ENCODE measurements around the gene CFAP99.

The CFAP99 gene

GRCh38 chr4:2390146-2390545 lies 28.6 kb upstream of the CFAP99 start:
- no peaks in the 10 kb centered on the region for H3K36me3 ChIP-seq (ENCODE audit: insufficient read depth)
- TF ChIP-seq, protein P1, sequence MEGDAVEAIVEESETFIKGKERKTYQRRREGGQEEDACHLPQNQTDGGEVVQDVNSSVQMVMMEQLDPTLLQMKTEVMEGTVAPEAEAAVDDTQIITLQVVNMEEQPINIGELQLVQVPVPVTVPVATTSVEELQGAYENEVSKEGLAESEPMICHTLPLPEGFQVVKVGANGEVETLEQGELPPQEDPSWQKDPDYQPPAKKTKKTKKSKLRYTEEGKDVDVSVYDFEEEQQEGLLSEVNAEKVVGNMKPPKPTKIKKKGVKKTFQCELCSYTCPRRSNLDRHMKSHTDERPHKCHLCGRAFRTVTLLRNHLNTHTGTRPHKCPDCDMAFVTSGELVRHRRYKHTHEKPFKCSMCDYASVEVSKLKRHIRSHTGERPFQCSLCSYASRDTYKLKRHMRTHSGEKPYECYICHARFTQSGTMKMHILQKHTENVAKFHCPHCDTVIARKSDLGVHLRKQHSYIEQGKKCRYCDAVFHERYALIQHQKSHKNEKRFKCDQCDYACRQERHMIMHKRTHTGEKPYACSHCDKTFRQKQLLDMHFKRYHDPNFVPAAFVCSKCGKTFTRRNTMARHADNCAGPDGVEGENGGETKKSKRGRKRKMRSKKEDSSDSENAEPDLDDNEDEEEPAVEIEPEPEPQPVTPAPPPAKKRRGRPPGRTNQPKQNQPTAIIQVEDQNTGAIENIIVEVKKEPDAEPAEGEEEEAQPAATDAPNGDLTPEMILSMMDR (conservative IDR thresholded peaks at IDR 0.05; ENCODE audit: low read depth, low read length), result no peak
- no peak overlapping the region for H3K9ac ChIP-seq
- H3K79me2 ChIP-seq (ENCODE audit: insufficient read depth, low read depth), result no peaks in the 10 kb centered on the region
- no peaks in the 10 kb centered on the region for H4K20me1 ChIP-seq (ENCODE audit: insufficient read depth)
- H3K4me2 ChIP-seq, result no peak overlapping the region
- H3K4me1 ChIP-seq (ENCODE audit: low read depth, poor library complexity, severe bottlenecking), result no peaks in the 10 kb centered on the region
- no peaks in the 10 kb centered on the region for H3K27me3 ChIP-seq (ENCODE audit: insufficient read depth, low read depth)
- no peak overlapping the region for H3K27ac ChIP-seq
- no peak overlapping the region for H3K4me3 ChIP-seq (IDR thresholded peaks at IDR 0.05; ENCODE audit: insufficient read depth, low read depth, low read length)
- H2AFZ ChIP-seq (ENCODE audit: low read depth), result no peak overlapping the region

DNA sequence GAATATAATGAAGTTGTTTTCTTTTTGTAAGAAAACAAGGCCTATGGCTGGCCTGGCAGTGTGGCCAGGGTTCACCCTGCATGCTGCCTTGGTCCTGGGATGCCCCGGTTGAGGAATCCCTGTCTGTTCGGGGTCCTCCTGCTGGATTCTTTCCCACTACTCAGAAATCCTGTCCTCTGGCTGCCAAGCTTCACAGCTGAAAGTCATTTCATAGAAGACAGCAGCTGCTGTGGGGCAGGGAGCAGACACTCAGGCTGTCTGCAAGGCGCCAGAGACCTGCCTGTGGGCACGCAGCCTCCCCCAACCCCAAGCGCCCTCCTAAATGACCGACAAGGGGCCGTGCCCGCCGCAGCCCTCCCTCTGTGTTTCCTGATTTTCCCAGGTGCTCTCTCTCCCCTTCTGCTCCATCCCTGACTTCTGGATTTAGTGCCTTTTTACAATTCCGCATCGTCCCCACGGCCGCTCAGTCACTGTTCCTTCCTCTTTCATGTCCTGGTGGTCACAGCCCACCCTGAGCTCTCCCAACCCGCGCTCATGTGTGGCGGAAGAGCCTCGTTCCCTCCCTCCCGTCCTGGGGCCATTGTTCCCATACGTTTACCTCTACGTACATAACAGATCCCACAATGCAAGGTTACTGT lies 27.9 kb upstream of the CFAP99 start:
- Histone ChIP-seq H3K27ac (no peak overlapping the region), H2AFZ (ENCODE audit: low read depth) (no peak overlapping the region), H4K20me1 (ENCODE audit: insufficient read depth) (no peaks in the 10 kb centered on the region), H3K36me3 (ENCODE audit: insufficient read depth) (no peaks in the 10 kb centered on the region), H3K9ac (no peak overlapping the region), H3K4me1 (ENCODE audit: low read depth, poor library complexity, severe bottlenecking) (no peaks in the 10 kb centered on the region), H3K79me2 (ENCODE audit: insufficient read depth, low read depth) (no peaks in the 10 kb centered on the region), H3K27me3 (ENCODE audit: insufficient read depth, low read depth) (no peaks in the 10 kb centered on the region), H3K4me3 (IDR thresholded peaks at IDR 0.05; ENCODE audit: insufficient read depth, low read depth, low read length) (no peak overlapping the region), H3K4me2 (no peak overlapping the region)
- TF ChIP-seq, protein P1 (conservative IDR thresholded peaks at IDR 0.05; ENCODE audit: low read depth, low read length), result no peak

- H3K79me2 ChIP-seq (ENCODE audit: insufficient read depth, low read depth), result no peaks in the 10 kb centered on the region
- no peak overlapping the region for H3K4me2 ChIP-seq
- TF ChIP-seq, protein P1 (conservative IDR thresholded peaks at IDR 0.05; ENCODE audit: low read depth, low read length), result no peak
- no peak overlapping the region for H3K27ac ChIP-seq
- H3K4me3 ChIP-seq (IDR thresholded peaks at IDR 0.05; ENCODE audit: insufficient read depth, low read depth, low read length), result no peak overlapping the region
- no peaks in the 10 kb centered on the region for H3K27me3 ChIP-seq (ENCODE audit: insufficient read depth, low read depth)
- no peaks in the 10 kb centered on the region for H3K4me1 ChIP-seq (ENCODE audit: low read depth, poor library complexity, severe bottlenecking)
- no peaks in the 10 kb centered on the region for H3K36me3 ChIP-seq (ENCODE audit: insufficient read depth)
- H3K9ac ChIP-seq, result no peak overlapping the region
- no peak overlapping the region for H2AFZ ChIP-seq (ENCODE audit: low read depth)
- H4K20me1 ChIP-seq (ENCODE audit: insufficient read depth), result no peaks in the 10 kb centered on the region
Observed at GRCh38 chr4:2393353-2394270, 25.1 kb upstream of the CFAP99 start.

DNA sequence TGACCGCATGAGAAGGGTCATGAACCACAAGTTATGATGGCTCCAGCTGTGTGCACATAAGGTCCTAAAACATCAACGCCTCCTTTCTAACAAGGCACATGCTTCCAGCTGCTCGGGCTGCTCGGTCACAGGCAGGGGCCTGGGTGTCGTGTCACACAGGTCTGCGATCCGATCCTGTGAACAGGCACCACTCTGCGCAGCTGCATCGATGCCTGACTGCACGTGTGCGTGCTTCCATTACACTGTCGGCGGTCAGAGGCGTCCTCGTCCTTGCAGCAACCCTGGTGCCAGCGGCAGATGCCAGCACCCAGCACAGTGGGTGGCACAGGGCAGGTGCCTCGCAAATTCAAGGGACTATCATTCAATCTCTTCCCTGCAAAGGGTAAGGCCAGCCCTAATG lies 24.2 kb upstream of the CFAP99 start:
- TF ChIP-seq, protein P1 (conservative IDR thresholded peaks at IDR 0.05; ENCODE audit: low read depth, low read length), result no peak
- no peaks in the 10 kb centered on the region for H3K79me2 ChIP-seq (ENCODE audit: insufficient read depth, low read depth)
- H3K4me1 ChIP-seq (ENCODE audit: low read depth, poor library complexity, severe bottlenecking), result no peaks in the 10 kb centered on the region
- H3K27ac ChIP-seq, result no peak overlapping the region
- H3K36me3 ChIP-seq (ENCODE audit: insufficient read depth), result no peaks in the 10 kb centered on the region
- no peak overlapping the region for H3K4me2 ChIP-seq
- no peaks in the 10 kb centered on the region for H3K27me3 ChIP-seq (ENCODE audit: insufficient read depth, low read depth)
- no peak overlapping the region for H3K4me3 ChIP-seq (IDR thresholded peaks at IDR 0.05; ENCODE audit: insufficient read depth, low read depth, low read length)
- H4K20me1 ChIP-seq (ENCODE audit: insufficient read depth), result no peaks in the 10 kb centered on the region
- no peak overlapping the region for H2AFZ ChIP-seq (ENCODE audit: low read depth)
- H3K9ac ChIP-seq, result no peak overlapping the region
